GM18517 (cell line): ENCODE data around the gene ELP4.

Experiments
- ATAC-seq: cut with Tn5 transposase; IDR thresholded peaks from one replicate; pipeline ENCODE4 v1.9.1; 2021; ENCODE audit warnings: mild to moderate bottlenecking, moderate library complexity; ENCODE audit not compliant: unreplicated experiment

ELP4 gene

DNA sequence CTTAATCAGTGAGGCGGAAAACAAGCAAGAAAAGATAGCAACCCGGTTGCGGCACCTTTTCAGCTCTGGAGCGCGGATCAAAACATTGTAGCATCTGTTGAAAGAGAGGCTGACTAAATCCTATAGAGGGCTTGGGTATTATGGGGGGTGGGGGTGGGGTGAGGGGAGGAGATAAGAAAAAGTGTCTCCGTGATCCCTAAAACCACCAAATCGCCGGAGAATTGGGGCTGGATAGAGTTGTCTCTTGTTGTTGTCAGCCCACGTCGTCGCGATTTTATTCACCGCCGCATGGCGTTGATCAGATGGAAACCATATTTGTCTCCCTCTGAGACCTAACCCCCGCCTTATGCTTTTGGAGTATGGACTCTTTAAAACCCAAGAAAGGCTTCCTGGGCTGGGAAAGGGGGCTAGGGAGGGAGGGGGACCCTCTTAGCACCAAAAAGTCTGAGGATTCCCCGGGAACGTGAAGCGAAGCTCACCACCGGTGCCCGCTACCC, 288.5 kb downstream of the ELP4 start:
- ATAC-seq = no peak

DNA sequence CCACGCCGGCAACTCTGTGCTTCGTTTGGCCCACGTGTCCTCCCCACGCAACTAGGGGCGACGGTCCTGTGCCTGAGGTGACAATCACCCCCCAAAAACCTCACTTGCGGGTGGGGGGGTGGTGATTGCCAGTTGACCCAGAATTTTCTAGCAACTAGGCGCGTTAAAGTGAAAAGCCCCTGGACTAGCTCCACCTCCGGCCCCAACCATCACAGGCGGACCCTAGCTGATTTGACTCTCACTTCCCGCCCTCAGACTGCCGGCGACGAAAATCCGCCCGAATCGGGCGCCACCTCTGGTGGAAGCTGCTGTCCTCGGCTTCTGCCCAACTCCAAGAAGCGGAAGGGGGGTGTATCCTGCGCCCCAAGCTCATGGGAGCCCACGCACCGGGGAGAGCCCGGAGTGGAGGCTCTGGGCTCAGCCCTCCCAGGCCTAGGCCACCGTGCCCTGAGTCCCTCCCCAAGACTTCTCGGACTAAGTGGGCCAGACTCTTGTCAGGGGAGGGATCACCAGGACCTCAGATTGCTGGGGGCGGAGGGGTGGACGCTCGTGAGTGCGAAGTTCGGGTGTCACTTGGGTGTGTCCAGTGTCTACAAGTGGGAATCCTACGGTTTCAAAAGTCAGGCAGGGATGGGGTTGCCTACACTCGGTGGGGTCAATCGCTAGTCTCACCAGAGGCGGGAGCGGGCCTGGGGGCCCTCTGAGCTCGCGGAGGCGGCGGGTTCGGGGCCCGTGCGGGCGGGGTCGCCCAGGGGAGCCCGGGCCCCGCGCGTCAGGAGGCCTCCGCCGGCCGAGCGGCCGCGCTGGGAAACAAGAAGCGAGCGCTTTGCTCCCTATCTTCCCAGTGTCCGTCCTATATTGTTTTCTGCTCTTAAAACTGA, 289.2 kb downstream of the ELP4 start:
- ATAC-seq = no peak

DNA sequence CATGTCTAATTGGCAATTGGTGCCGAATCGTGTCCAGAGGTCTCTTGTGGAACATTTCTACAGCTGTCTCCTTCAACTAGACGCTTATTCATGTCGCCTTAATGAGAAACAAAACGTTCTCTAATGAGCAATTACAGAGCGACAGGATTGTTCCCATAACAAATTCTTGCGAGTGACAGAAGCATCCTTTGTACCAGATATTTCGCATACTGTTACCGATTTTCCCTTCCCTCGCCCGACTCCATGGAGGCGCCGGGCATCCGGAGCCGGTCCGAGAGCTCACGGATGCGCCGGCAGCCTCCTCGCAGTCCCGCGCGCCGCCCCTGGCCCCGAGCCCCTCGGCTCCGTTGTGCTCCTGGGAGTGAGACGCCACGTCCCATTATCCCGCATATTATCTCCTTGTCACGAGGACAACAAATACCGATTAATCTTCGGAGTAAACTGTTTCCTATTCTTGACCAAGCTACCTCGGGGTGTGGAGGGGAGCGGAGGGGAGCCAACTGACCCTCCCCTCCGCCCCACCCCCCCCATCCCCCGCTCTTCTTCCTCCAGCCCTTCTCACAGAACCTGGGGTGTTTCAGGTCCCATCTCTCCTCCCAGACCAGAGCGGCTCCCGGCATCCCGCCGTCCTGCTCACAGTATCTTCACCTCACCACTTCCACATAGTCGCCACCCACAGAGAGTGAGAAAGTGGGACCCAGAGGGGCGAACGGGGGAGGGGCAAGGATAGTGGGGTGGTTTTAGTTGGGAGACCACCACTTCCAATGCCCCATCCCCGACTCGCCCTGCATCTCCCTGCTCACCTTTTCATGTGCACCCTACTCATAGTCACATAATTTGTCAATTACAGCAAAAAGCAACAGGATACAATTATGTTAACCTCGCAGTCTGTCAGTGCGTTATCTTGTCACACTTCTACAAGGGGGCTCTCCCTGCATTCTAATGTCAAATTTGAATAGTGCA, 290.1 kb downstream of the ELP4 start:
- no peak for ATAC-seq

DNA sequence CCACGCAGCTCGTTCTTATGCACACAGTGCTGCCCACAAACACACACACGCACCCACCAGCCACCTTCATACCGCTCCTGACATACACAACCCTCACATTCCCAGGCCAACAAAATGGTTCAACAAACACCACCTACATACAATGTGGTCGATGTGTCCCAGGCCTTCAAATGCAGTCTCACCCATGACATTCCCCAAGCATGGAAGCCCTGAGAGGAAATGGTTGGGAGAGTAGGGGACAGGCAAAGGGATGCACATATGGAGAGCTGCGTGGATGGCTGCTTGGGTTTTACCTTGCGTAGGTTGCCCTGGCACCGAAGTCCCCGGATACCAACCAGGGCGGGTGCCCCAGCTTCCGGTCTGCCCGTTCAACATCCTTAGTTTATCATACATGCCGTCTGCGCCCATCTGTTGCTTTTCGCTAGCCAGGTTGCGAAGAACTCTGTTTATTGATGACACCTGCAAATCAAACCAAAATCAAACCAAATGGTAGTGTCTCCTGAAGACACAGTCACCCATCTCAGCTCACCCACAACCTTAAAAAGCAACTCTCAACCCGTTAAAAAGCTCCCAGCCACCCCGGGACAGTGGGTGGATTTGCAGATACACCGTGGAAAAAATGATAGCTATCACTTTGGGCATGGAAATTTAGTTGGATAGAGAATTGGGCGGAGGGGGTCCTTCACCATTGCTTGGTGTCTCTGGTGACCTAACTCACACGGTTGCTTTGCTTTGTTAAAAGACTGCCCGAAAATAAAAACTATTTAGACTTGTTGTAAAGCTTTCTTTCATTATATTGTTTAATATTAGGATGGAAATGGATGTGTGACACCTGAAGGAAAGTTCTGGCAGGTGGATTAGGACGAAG, 291.1 kb downstream of the ELP4 start:
- ATAC-seq = no peak

DNA sequence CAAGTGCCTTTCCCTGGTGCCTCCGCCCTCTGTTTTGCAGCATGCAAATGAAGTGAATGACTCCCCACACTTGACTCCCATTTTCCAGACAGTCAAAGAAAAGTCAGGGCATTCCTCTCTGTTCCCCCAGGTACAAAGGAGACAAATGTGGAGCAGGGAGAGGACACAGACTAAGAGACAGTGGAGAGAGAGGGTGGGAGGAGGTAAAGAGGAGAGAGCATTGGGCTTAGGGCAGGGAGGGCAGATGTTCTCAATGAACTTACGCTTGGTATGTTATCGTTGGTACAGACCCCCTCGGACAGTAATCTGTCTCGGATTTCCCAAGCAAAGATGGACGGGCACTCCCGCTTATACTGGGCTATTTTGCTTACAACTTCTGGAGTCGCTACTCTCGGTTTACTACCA, 291.7 kb downstream of the ELP4 start:
- no peak for ATAC-seq

DNA sequence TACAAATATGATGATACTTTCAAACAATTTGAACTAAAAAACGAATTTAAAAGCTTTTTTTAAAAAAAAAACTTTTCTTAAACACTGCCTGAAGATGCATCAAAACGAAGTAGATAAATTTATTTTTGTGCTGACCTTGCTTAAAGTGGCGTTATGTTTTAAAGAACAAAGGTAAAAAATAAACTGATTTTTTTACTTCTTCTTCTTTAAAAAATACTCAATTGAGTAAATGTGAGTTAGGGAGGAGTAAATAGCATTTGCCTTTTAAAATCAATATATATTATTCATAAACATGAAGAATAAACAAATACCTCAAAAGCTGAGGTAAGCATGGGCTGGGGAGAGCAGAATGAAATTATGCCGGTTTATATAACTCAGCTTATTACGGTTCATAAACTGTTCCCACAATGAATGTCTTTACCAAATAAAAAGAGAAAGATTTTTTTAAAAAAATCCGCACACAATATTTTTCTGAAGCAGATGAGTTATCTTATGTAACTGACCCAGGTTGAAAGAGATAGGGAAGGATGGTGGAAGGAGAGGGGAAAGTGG, 292.5 kb downstream of the ELP4 start:
- ATAC-seq = no peak

DNA sequence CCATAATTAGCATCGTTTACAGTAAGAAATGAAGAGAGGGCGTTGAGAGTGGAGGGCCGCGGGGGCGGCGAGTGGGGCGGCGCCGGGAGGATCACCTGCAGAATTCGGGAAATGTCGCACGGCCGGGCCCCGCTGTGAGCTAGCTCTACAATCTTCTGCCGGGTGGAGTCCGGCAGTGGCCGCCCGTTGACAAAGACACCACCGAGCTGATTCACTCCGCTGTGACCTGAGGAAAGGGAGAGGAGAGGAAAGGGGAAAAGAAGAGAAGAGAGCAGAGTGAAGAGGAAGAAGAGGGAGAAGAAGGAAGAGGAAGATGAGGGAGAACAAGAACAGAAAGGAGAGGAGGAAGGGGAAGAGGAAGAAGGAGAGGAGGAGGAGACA, 293.0 kb downstream of the ELP4 start:
- no peak for ATAC-seq

DNA sequence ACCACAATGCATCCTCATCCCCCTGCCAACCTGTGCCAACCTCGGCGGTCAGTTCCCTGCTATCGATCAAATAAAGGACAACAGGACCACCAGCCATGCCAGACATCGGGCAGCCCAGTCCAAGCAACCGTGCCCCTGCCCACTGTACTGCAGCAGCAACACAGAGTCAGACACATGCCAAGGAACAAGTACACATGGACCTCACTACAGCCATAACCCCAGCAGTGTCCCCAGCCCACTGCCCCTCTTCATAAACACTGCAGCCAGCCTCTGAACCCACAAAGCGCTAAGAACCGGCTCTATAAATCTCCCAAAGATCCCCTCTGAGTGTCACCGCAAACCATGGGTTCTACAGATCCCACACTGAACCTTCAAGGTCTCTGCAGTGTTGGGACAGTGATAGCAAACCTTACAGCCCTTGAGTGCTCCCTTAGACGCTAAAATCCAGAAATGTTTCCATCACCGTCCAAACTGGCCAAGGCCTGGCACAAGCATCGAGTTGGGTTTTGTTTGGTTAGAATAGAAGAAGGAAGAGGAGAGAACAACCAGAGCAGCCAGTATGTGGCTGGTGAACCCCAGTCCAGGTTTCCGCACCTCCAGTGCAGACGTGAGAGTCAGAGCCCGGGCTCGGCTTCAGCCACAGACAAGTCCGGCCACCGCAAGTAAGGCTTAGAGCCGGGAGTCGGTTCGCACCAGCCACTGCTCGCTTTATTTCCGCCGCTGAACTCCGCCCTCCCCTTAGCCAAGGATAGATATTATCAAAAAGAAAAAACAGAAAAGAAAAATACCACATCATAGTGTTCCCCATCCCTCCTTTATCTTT, 293.6 kb downstream of the ELP4 start:
- no peak for ATAC-seq

DNA sequence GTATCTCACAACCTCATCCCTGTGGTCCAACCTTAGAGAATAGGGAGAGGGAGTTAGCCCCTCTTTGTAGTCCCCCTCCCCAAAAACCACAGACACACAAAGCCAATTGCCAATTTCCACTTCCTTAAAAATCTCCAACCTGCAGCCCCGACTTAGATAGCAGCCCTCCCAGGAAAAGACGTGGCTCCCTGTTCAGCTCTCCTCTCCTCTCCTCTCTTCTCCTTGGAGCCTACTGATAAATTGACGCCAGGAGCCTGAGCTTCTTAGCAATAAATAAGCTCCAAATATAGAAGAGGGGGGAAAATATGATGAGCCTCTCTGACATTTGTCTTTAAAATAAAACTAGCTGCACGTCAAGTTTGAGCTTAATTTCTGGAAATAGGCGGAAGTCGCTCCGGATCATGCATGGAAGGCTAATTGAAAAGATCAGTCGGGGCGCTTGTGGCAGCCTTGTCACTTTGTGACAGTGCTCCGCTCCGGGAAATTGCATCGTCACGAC, 294.3 kb downstream of the ELP4 start:
- no peak for ATAC-seq

DNA sequence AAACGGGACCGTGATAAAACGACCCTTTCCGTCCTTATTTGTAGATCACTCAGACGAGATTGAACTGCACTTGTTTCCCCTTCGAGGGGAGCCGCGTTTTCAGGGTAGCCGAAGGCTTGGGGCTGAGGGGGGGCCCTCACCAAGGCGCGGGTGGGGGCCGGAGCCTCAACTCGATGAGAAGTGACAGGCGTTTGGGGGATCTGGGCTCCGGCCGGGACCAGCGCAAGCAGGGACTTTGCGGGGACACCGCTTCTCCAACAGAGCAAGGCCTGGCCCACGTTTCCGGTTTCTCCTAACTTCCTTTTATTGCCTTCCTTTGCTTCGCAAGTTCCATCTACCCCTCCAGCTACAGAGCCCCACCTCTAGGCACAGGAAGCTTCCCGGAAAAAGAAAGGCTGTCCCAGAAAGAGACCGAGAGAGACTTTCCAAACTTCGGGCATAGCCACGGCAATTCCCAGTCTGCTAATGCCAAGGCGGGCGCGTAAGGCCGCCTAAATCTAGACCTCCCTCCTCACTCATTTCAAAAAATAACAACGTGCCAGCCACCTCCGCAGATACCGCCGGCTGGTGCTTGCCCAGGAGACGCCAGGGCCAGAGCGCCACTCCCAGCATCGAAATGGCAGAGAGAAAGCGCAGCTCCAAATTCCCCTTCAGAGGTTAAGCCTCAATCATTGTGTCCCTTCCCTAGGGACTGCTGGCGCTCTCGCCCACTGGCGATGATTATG, 294.9 kb downstream of the ELP4 start:
- no peak for ATAC-seq

DNA sequence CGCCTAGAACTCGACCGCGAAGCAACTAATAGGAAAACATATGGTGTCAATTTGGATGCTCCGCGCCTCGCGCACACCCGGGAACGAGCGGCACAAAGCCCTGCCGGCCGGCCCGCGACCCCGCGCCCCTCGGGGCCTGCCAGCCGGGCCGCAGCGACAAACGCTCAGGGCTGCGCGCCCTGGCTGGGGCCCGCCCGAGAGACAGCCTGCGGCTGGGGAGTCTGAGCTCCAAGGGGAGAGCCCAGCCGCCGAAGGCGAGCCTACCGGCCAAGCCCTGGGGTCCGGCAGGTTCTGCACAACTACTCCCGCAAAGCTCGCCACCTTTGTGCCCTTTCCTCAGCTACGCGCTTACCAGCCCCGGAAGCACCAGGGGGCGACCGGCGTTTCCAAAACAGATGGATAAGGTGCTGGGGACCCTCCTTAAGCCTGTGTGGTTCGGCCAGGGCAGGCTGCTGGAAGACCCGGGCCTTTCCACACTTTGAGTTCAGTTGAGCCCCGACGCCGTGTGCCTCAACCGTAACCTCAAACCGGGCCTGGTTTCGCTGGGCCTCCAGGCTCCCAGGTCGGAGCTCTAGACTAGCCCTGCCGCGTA, 295.6 kb downstream of the ELP4 start:
- ATAC-seq = no peak

DNA sequence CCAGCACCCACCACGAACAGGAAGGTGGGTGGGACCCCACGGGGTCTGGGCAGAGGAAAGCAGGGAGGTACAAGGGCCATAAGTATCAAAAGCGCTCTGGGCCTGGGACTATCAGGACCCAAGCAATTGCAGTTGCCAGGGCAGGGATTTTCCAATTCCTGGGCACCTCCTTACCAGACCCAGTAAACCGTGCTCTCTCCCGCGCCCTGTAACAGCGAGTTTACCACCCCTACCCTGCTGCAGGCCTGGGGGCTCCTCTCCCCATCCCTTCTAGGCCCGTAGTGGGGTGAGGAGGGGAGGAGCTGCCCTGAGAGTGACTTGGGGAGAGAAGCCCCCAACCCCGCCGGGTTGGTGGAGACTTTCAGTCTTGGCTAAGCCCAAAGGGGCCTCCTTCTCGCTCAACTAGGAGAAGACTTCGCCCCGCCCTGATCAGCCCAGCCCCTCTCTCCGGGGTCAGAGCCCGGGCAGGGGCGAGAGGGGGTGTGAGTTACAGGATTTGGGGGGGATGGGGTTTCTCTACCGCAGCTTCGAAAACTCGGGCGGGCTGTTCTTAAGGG, 296.1 kb downstream of the ELP4 start:
- no peak for ATAC-seq

DNA sequence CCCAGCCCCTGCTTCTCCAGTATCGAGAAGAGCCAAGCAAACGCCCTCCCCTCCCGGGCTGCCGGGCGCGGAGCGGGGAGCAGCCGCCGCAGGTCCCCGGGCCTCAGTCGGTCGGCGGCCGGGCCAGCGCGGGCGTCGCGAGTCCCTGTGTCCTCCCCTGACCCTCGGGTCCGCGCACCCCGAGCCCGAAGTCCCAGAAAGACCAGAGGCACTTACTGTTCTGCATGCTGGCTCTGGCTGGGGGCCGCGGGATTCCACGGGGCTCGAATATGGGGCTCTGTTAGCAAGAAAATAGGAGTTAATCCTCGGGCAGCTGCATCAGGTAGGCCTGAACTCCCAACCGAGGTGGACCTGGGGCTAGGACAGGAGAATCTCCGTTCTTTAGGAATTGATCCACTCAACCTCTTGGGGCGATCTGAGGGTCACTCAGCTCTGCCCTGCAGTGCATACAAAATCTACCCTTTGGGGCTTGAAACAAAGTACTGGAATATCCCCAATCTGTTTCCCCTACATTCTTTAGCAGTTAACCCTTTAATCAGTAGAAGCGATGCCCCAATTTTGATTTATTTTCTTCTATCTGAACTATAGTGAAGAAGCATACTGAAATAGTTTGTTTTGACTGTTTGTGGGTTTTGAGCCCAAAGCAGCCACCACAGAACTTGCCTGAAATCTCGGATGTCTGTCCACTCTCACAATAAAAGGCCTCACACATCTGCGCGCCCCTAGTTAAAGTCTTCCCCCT, 296.8 kb downstream of the ELP4 start:
- ATAC-seq = no peak

DNA sequence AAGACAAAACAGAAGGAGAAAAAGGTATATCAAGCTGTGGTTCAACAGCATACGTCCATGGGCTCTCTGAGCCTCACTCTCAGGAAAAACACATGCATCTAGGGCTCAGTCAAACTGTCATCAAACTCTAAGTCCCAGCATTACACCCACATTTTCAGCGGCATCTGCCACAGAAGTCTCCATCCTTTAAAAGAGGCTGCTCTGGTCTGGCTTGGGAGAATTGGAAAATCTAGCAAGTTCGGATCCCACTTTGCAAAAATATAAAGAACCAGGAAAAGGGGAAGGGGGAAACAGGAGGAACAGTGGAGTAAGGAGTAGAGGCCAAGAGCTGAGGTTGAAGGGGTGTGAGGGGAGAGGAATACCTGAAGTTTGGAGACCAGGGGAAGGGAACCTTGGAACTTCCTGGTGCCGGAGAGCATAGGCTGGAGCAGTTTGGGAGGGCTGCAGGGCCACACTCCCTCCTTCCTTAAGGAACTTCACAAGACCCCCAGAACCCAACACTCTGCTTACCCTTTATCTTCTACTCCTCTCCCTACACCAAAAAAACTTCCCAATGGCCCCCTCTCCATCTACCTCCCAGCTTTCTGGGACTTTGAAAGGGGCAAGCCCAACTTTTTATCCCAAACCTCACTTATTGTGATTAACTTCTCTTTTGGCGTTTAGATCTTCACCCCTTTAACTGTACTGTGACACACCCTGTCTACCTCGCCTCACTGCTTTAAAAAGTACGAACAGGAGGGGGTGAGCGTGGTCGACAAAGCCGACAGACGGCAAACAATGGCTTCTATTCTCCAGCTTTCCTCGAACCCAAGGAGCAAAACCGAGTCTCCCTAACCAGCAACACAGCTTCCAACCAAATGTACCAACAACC, 297.6 kb downstream of the ELP4 start:
- no peak for ATAC-seq

DNA sequence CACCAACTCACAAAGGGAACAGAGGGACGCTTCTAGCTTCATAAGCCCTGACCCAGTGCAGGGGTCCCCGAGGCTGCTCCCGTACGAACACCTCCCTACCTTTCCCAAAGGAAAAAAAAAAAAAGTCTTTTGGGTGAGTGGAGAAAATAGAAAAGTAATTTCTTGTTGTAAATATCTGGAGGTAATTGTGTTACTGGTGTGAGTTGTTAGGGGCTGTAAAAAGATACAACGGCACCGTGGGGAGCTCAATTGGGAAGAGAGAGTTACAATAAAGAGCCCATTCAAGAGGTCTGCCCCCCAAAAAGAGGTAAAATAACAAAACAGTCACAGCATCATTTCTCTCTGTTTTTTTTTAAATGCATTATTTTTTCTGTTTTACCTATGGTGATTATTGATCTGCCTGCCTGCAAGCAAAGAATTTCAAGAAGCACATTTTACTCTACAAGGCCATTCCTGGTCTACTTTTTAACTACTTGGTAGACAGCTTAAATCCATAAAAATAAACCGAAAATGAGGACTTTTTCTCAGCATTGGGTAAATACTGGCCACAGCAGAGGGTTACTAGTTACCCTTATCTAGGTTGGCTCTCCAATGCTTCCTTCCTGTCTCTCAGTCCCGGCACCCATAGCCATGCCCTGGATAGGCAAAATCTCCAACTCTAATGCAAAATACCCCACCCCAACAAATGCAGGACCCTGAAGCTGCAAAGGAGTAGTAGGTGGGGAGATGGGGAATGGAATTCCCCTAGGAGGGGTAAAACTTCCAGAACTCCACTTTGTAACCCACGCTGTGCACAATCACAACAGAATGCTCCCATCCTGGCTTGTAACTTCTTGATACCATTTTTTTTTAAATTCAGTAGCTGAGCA, 298.5 kb downstream of the ELP4 start:
- no peak for ATAC-seq
